ENCODE measurements around the gene RAMP2. TPM values are rescaled to one million over a fixed set of nuclear protein-coding genes. Genes with fewer than 3 reads are reported as not detected.
"Not testable (repeated sequence)": the region's sequence is repeated elsewhere in the genome, so short reads cannot be mapped to it uniquely, and the experiment has no call there.

The RAMP2 gene
- total RNA-seq, 1 experiment from 2014 or later, result 10.9 TPM

DNA sequence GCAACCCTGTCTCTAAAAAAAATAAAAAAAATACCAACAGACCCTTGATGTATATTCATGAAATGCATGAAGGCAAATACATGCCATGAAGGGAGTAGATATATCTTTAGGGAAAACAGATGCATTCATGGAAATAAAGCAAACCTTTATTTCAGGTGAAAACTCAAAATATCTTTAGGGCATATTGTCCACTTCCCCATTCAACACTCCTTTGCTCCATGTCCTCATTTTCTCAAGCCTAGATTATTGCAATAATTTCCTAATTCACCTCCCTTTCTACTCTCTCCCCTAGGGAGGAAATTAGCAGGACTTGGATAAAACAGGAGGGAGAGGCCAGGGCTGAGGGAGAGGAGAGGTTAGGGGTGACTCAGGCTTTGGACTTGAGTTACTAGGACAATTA lies 6.5 kb downstream of the RAMP2 start:
- DNase-seq (ENCODE audit: low spot score) (no peak), ATAC-seq (no peak)
- peaks cover 11% of the 10 kb centered on the region for H3K4me1 Mint-ChIP-seq
- ChIA-PET CTCF (no interaction called here), POLR2A (no interaction called here)
- peaks cover 23% of the 10 kb centered on the region for H3K27me3 Mint-ChIP-seq (ENCODE audit: low read depth)
- H3K4me3 Mint-ChIP-seq, result no peak overlapping the region
- TF ChIP-seq, protein P1, sequence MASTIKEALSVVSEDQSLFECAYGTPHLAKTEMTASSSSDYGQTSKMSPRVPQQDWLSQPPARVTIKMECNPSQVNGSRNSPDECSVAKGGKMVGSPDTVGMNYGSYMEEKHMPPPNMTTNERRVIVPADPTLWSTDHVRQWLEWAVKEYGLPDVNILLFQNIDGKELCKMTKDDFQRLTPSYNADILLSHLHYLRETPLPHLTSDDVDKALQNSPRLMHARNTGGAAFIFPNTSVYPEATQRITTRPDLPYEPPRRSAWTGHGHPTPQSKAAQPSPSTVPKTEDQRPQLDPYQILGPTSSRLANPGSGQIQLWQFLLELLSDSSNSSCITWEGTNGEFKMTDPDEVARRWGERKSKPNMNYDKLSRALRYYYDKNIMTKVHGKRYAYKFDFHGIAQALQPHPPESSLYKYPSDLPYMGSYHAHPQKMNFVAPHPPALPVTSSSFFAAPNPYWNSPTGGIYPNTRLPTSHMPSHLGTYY (CRISPR knock-in tag; IDR thresholded peaks at IDR 0.05), result no peak
- TF ChIP-seq FOXK1 (CRISPR knock-in tag; IDR thresholded peaks at IDR 0.05) (no peak), NR1H2 (CRISPR knock-in tag; IDR thresholded peaks at IDR 0.05) (no peak), MYBL2 (CRISPR knock-in tag; IDR thresholded peaks at IDR 0.05) (no peak), NFE2L1 (CRISPR knock-in tag; IDR thresholded peaks at IDR 0.05) (no peak)
- TF ChIP-seq, protein P2, sequence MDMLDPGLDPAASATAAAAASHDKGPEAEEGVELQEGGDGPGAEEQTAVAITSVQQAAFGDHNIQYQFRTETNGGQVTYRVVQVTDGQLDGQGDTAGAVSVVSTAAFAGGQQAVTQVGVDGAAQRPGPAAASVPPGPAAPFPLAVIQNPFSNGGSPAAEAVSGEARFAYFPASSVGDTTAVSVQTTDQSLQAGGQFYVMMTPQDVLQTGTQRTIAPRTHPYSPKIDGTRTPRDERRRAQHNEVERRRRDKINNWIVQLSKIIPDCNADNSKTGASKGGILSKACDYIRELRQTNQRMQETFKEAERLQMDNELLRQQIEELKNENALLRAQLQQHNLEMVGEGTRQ (CRISPR knock-in tag; IDR thresholded peaks at IDR 0.05), result no peak
- no peaks in the 10 kb centered on the region for H3K9me3 Mint-ChIP-seq
- H3K36me3 Mint-ChIP-seq, result no peaks in the 10 kb centered on the region
- H3K27ac Mint-ChIP-seq, result no peak overlapping the region

GRCh38 chr17:42768006-42768405 lies 7.0 kb downstream of the RAMP2 start:
- DNase-seq (ENCODE audit: low spot score); H3K4me1 Mint-ChIP-seq; POLR2A ChIA-PET; H3K36me3 Mint-ChIP-seq; H3K27ac Mint-ChIP-seq; H3K9me3 Mint-ChIP-seq; ATAC-seq; CTCF ChIA-PET; H3K4me3 Mint-ChIP-seq: not testable (repeated sequence)
- peaks cover 18% of the 10 kb centered on the region for H3K27me3 Mint-ChIP-seq (ENCODE audit: low read depth)

GRCh38 chr17:42769964-42770363 lies 8.9 kb downstream of the RAMP2 start:
- ATAC-seq; H3K9me3 Mint-ChIP-seq; H3K36me3 Mint-ChIP-seq; POLR2A ChIA-PET; DNase-seq (ENCODE audit: low spot score); H3K4me1 Mint-ChIP-seq; H3K4me3 Mint-ChIP-seq; H3K27ac Mint-ChIP-seq: not testable (repeated sequence)
- H3K27me3 Mint-ChIP-seq (ENCODE audit: low read depth), result peaks cover 13% of the 10 kb centered on the region
- CTCF ChIA-PET, result interaction anchor here (0.9 to 1.0 kb wide), 2 partner anchors 9 to 54 kb away, joined by 3 to 4 read pairs; partner anchors contain the start of gene BECN1

DNA sequence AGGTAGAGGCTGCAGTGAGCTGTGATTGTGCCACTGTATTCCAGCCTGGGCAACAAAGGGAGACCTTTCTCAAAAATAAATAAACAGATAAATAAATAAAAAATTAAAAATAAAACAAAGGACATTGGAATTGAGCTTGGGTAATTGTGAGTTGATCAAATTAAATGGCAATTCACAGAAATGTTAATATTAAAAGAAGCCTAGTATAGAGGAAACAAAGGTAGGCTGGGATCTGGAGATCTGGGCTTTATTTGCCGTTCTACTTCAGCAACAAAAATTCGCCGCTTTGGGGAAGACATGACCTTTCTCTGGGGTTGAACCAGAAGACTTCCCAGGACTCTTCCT lies 11.9 kb downstream of the RAMP2 start:
- DNase-seq (ENCODE audit: low spot score), result no peak
- ATAC-seq, result no peak
- ChIA-PET POLR2A (interaction anchor here (1.0 to 1.6 kb wide), 3 partner anchors 13 to 51 kb away, joined by 4 to 8 read pairs (median 5); partner anchors contain the start of genes BECN1, CNTD1, COA3 and RAMP2), CTCF (interaction anchor here (1.0 to 2.9 kb wide), 7 partner anchors 9 to 195 kb away, joined by 3 to 44 read pairs (median 8); partner anchors contain the start of genes PSMC3IP and RAMP2)
- Mint-ChIP-seq H3K4me1 (peaks cover 7% of the 10 kb centered on the region), H3K27me3 (ENCODE audit: low read depth) (peaks cover 4% of the 10 kb centered on the region), H3K9me3 (no peaks in the 10 kb centered on the region), H3K27ac (peak overlapping the region; percentile 97), H3K36me3 (peaks cover 23% of the 10 kb centered on the region), H3K4me3 (peak overlapping the region; percentile 99)
- no peak for TF ChIP-seq GRHL2 (CRISPR knock-in tag; IDR thresholded peaks at IDR 0.05; ENCODE audit: insufficient replicate concordance, severe bottlenecking)
- TF ChIP-seq, protein P2 (CRISPR knock-in tag; IDR thresholded peaks at IDR 0.05), result no peak
- no peak for TF ChIP-seq FOXK1 (CRISPR knock-in tag; IDR thresholded peaks at IDR 0.05)
- TF ChIP-seq, protein P3, sequence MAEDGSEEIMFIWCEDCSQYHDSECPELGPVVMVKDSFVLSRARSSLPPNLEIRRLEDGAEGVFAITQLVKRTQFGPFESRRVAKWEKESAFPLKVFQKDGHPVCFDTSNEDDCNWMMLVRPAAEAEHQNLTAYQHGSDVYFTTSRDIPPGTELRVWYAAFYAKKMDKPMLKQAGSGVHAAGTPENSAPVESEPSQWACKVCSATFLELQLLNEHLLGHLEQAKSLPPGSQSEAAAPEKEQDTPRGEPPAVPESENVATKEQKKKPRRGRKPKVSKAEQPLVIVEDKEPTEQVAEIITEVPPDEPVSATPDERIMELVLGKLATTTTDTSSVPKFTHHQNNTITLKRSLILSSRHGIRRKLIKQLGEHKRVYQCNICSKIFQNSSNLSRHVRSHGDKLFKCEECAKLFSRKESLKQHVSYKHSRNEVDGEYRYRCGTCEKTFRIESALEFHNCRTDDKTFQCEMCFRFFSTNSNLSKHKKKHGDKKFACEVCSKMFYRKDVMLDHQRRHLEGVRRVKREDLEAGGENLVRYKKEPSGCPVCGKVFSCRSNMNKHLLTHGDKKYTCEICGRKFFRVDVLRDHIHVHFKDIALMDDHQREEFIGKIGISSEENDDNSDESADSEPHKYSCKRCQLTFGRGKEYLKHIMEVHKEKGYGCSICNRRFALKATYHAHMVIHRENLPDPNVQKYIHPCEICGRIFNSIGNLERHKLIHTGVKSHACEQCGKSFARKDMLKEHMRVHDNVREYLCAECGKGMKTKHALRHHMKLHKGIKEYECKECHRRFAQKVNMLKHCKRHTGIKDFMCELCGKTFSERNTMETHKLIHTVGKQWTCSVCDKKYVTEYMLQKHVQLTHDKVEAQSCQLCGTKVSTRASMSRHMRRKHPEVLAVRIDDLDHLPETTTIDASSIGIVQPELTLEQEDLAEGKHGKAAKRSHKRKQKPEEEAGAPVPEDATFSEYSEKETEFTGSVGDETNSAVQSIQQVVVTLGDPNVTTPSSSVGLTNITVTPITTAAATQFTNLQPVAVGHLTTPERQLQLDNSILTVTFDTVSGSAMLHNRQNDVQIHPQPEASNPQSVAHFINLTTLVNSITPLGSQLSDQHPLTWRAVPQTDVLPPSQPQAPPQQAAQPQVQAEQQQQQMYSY (CRISPR knock-in tag; IDR thresholded peaks at IDR 0.05), result no peak
- TF ChIP-seq ZNF423 (CRISPR knock-in tag; IDR thresholded peaks at IDR 0.05), result no peak
- TF ChIP-seq MYBL2 (CRISPR knock-in tag; IDR thresholded peaks at IDR 0.05), result no peak
- no peak for TF ChIP-seq ATF6 (CRISPR knock-in tag; IDR thresholded peaks at IDR 0.05)
- no peak for TF ChIP-seq AFF4 (CRISPR knock-in tag; IDR thresholded peaks at IDR 0.05; ENCODE audit: borderline replicate concordance)
- no peak for TF ChIP-seq ZNF138 (CRISPR knock-in tag; conservative IDR thresholded peaks at IDR 0.05)
- no peak for TF ChIP-seq GTF2I (CRISPR knock-in tag; conservative IDR thresholded peaks at IDR 0.05)
